HG03520 (cell line): ENCODE results near the gene NOL4.

Source experiments
- ATAC-seq: cut with Tn5 transposase; IDR thresholded peaks from one replicate; pipeline ENCODE4 v1.9.1; 2021; ENCODE audit warnings: mild to moderate bottlenecking, moderate library complexity; ENCODE audit not compliant: unreplicated experiment

NOL4 gene

GRCh38 chr18:34196256-34196655, 28.5 kb downstream of the NOL4 start:
- ATAC-seq, result no peak

GRCh38 chr18:34194239-34194638, 30.5 kb downstream of the NOL4 start:
- ATAC-seq, result no peak

- ATAC-seq, result no peak
Measured at GRCh38 chr18:34189656-34190435, 34.9 kb downstream of the NOL4 start.
